ENCODE data around the gene TBX21. TPM values are rescaled to one million over a fixed set of nuclear protein-coding genes. Genes with fewer than 3 reads are reported as not detected.
A peak's percentile ranks its signal among the peaks of the same experiment; 100 is the strongest.

Gene TBX21
- total and polyA plus RNA-seq, 12 donors, result 0.07 to 2.0 (median 0.21) TPM; not detected in 4

DNA sequence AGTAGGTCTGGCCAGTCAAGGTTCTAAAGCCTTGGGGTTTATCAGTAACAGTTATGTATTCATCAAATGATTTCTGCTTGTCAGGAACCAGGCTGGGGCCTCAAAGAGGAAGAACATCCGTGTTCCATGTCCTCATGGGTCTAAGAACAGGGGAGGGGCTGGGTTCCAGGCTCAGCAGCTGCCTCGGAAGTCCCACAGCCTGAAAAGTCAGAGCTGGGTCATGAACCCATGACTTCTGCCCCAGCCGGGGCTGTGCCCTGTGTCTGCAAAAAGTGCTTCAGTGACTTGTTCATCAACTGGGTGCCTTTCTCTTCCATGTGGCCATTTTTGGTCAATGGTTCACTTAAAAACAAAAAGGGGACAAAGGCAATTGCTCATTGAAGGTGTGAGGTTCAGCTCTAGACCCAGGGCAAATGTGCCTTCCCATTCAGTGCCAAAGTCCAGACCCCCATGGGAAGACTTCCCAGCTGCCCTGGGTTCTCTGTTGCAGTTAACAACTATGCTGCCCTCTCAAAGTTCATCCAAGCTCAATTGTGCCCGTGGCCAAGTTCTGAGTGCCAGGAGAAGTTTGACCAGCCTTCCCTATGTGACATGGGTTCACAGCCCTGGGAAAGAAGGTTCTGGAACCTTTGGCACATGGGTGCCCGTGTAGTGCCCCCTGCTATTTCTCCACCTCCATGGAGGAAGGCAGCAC, 20.6 kb upstream of the TBX21 start:
- TF ChIP-seq, protein P1, sequence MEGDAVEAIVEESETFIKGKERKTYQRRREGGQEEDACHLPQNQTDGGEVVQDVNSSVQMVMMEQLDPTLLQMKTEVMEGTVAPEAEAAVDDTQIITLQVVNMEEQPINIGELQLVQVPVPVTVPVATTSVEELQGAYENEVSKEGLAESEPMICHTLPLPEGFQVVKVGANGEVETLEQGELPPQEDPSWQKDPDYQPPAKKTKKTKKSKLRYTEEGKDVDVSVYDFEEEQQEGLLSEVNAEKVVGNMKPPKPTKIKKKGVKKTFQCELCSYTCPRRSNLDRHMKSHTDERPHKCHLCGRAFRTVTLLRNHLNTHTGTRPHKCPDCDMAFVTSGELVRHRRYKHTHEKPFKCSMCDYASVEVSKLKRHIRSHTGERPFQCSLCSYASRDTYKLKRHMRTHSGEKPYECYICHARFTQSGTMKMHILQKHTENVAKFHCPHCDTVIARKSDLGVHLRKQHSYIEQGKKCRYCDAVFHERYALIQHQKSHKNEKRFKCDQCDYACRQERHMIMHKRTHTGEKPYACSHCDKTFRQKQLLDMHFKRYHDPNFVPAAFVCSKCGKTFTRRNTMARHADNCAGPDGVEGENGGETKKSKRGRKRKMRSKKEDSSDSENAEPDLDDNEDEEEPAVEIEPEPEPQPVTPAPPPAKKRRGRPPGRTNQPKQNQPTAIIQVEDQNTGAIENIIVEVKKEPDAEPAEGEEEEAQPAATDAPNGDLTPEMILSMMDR (IDR thresholded peaks at IDR 0.05), result no peak
- Histone ChIP-seq H3K36me3 (peaks cover 0 to 33% (median 8%) of the 10 kb centered on the region in 9 donors), H3K27ac (no peak overlapping the region), H3K4me1 (peaks cover under 1 to 18% (median 8%) of the 10 kb centered on the region in 9 donors), H3K4me3 (no peak overlapping the region), H3K27me3 (peaks cover 0 to 8% (median 1%) of the 10 kb centered on the region in 7 donors), H3K9me3 (no peaks in the 10 kb centered on the region)
- DNase-seq (no peak), ATAC-seq (no peak)
- 55 to 73% methylated on average over 5 of the region's 5 CpGs for WGBS, 2 donors
- intact Hi-C loops (cut with DNase I), result no loop called here

DNA sequence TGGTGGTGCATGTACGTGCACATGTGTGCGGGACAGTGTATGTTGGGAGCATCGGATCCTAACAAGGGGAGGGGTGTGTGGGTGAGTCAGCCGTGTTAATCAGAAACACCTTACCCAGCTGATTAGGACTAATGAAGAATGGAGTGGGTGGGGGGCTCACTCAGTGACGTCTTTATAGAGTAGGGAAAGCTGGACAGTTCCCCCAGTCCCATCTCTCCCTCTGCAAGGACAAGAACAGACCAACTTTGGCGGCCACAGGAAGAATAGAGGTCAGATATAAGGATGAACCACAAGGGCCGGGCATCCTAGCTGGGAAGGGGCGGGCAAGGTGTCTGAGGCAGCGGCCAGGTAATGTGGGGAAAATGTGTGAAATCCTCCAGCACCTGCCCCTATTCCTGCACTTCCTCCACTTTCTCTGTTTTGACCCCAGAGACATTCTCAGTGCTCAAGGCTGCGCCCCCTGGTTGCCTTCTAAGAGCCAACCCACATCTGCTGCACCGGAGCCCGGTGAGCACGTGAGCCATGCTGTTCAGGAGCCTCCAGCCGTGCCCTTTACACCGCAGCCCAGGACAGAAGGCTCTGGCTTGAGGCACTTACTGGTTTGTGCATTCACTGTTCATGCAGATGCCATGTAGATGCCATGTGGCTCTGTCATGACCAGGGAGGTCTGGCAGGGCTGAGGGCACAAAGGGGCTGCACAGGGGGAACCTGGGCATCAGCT, 18.9 kb upstream of the TBX21 start:
- ATAC-seq, result no peak
- peaks cover 0 to 24% (median 14%) of the 10 kb centered on the region in 7 donors for H3K27me3 ChIP-seq

DNA sequence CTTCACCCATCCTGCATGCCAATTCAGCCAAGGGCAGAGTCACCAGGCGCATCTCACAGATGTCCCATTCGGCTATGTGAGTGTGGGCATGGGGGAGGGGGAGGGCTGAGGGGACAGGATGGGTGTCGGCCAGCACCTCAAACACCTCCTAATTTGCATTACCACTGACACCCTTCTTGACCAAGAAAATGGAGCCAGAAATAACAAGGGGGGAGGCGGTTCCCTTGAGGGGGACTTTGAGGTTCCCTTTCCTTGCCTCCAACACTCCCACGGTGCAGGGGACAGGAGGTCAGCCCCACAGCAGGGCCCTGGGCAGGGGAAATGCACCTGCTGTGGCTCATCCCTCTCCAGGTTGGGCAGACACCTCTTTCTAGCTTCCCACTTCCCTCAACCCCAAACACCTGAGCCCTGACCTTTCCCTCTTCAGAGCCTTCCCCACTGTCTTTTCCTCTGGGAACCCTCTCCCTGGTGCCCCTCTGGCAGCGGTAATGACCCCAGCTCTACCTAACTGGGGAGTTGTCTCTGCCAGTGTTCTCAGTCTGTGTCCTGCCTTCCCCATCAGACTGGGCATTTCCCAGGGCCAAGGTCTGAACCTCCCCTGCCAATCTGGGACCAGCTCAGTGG, 18.2 kb upstream of the TBX21 start:
- Histone ChIP-seq H3K4me1 (peaks cover 0 to 35% (median 0%) of the 10 kb centered on the region in 9 donors), H3K9me3 (no peaks in the 10 kb centered on the region), H3K36me3 (peaks cover 0 to 20% (median 8%) of the 10 kb centered on the region in 9 donors), H3K4me3 (no peak overlapping the region), H3K27ac (peak overlapping the region in 1 of 10 donors; percentile 10), H3K27me3 (peaks cover 0 to 31% (median 21%) of the 10 kb centered on the region in 7 donors)
- DNase-seq (no peak), ATAC-seq (no peak)
- TF ChIP-seq, protein P1 (IDR thresholded peaks at IDR 0.05), result no peak
- WGBS, 2 donors, result 71 to 77% methylated on average over 6 of the region's 6 CpGs
- intact Hi-C loops (cut with DNase I), result no loop called here

More for the DNA sequence above, 18.9 kb upstream of the TBX21 start:
- intact Hi-C loops (cut with DNase I), result no loop called here
- no peak overlapping the region for H3K27ac ChIP-seq
- peaks cover 0 to 27% (median 8%) of the 10 kb centered on the region in 9 donors for H3K36me3 ChIP-seq
- no peak overlapping the region for H3K4me3 ChIP-seq
- 40 to 43% methylated on average over 15 of the region's 15 CpGs for WGBS, 2 donors
- TF ChIP-seq, protein P1 (IDR thresholded peaks at IDR 0.05), result no peak
- H3K9me3 ChIP-seq, result no peaks in the 10 kb centered on the region
- no peak for DNase-seq
- H3K4me1 ChIP-seq, result peaks cover 0 to 29% (median 0%) of the 10 kb centered on the region in 9 donors

DNA sequence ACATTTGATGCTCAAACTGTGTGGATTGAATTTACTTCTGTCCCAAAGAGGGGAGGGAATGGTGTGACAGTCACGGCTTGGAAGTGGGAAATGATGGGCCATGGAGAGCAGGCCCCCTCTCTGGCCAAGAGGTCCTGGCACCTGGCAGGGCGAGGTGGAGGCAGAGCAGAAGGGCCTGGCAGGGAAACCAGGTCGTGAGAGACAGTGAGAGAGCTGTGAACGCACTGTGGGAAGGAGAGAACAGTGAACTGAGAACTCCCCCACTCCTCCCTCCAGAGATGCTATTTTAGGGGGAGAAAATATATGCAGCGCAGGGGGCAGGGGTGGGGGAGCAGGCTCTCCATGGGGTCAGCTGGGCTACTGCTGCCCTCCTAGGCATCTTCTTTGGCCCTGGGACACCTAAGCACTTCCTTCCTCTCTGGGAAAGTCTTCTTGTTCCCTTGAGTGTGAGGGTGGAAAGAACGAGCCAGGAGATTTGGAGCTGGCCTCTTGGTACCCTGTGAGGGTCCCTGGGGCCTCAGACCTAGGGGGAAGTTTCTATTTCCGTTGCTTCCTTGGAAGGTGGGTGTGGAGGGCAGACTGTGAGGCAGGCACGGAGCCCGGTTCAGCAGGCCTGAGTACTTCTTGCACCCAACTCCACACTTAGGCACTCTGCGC, 17.2 kb upstream of the TBX21 start:
- 66 to 69% methylated on average over 10 of the region's 10 CpGs for WGBS, 2 donors
- H3K27ac ChIP-seq, result peak overlapping the region in 1 of 10 donors; percentile 3
- H3K27me3 ChIP-seq, result peaks cover 4 to 40% (median 30%) of the 10 kb centered on the region in 7 donors
- DNase-seq (no peak), ATAC-seq (no peak)
- no peak overlapping the region for H3K4me3 ChIP-seq
- intact Hi-C loops (cut with DNase I), result no loop called here
- peaks cover 0 to 10% (median 3%) of the 10 kb centered on the region in 9 donors for H3K36me3 ChIP-seq
- peaks cover 0 to 42% (median 0%) of the 10 kb centered on the region in 9 donors for H3K4me1 ChIP-seq
- TF ChIP-seq, protein P1 (IDR thresholded peaks at IDR 0.05), result no peak
- no peaks in the 10 kb centered on the region for H3K9me3 ChIP-seq

All from heart right ventricle (tissue), 16 donors.